Activated CD8-positive, alpha-beta memory T cell treated with anti-CD3 and anti-CD28 coated beads for 48 hours (primary cell): ENCODE measurements around the gene DOCK7.

ENCODE experiments used
- DNase-seq, 3 experiments: peaks; one replicate each; pipeline ENCODE4 v3.0.0-alpha.2; 2020; ENCODE audit warnings: low read depth in 2 of 3, low spot score in 2 of 3

The DOCK7 gene

DNA sequence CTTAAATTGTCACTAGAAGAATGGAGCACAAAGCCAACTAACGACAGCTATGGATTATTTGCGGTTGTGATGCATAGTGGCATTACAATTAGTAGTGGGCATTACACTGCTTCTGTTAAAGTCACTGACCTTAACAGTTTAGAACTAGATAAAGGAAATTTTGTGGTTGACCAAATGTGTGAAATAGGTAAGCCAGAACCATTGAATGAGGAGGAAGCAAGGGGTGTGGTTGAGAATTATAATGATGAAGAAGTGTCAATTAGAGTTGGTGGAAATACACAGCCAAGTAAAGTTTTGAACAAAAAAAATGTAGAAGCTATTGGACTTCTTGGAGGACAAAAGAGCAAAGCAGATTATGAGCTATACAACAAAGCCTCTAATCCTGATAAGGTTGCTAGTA, 237.9 kb downstream of the DOCK7 start:
- no peak for DNase-seq

DNA sequence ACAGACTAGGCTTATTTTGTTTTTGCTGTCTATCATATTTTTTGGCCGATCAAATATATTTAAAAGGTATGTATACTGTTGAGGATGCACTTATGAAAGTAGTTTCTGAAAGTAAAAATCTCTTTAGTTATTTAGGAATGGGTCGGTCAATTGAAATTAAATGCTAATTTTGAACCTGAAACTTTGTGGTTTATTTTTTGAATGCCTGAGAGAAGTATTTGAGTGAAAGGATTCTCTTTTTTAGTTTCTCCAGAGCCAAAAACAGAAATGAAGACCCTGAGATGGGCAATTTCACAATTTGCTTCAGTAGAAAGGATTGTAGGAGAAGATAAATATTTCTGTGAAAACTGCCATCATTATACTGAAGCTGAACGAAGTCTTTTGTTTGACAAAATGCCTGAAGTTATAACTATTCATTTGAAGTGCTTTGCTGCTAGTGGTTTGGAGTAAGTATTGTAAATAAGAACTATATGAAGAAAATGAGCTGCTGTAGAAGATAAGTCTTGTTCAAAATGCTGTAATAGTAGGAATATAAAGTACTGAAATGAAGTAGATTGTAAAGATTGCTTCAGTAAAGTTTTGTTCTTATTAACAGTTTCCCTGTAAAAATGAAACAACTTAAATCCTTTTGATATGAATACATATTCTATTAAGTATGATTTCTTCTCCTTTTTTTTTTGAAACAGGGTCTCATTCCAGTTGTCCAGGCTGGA, 239.8 kb downstream of the DOCK7 start:
- no peak for DNase-seq

DNA sequence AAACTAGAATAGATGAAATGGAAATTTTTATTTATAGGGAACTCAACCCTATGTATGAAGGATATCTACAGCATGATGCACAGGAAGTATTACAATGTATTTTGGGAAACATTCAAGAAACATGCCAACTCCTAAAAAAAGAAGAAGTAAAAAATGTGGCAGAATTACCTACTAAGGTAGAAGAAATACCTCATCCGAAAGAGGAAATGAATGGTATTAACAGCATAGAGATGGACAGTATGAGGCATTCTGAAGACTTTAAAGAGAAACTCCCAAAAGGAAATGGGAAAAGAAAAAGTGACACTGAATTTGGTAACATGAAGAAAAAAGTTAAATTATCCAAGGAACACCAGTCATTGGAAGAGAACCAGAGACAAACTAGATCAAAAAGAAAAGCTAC, 243.5 kb downstream of the DOCK7 start:
- no peak for DNase-seq

DNA sequence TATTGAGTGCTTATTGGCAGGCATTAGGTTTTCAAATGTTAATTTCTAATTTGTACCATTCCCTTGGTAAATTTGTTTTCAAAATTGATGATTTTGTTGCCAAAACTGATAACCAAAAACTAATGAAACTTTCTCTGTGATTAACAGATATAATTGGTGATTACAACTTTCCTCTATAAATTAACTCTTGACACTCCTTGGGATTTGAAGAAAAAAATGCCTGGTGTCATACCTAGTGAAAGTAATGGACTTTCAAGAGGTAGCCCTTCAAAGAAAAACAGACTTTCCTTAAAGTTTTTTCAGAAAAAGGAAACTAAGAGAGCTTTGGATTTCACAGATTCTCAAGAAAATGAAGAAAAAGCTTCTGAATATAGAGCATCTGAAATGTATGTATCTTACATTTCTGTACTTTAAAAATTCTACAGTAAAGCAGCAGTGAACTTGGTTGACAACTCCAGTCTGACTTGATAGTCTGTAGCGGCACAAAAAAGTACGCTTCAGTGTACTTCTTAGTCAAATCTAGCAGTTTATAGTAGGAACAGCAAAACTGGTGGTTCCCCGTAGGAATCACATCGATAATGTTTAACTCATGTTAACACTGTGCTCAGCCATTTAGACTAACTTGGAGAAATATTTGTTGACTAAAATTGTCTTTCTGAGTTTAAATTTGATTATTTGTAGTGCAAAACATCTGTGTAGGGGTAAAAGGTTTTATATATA, 248.4 kb downstream of the DOCK7 start:
- no peak for DNase-seq

DNA sequence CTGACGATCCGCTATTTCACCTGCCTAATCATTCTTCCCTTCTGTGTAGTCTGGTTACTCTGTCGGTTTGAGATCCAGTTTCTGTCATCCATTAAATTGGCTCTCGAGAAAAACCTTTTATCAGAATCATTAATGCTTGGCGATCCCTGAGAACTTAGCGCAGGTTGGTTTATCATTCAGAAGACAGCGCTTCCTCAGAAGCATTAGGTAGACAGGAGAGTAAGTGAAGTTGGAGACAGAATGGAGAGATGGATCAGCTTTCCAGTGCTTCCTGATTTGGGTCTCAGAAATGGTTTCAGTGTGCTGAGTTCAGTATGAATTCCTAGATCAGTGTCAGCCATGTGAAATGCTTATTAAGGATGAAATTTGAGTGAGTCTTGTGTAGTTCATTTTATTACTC, 250.0 kb downstream of the DOCK7 start:
- DNase-seq = no peak

DNA sequence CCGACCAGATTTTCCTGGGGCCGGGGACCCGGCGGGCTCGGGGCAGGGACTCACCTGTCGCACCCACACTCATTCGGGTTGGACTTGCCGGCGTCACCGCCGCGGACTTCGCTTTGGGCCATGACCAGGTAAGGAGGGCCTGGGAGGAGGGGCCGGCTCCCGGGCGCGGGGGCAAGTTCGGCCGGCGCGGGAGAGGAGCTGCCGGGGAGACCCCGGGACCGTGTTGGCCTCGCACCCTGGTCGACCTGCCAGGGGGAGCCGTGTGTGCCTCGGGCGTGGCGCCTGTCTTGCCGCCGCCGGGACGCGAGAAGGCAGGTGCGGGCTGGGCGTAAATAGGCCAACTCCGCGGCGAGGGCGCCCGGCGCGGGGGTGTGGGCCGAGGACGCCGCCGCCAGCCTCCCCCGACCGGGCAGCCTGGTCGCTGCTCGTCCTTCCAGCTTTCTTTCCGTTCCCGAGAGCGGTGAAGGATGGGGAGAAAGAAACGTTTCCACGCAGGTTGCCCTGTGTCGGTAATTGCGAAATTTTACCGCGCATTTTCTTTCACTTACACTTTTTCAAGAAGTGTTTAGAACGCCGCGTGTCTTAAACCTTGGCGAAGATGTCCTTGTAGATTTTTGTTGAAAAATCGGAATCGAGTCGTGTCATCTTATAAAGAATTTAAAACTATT, 250.8 kb downstream of the DOCK7 start:
- peak in 2 of 3 experiments; percentile 25 to 33 for DNase-seq

DNA sequence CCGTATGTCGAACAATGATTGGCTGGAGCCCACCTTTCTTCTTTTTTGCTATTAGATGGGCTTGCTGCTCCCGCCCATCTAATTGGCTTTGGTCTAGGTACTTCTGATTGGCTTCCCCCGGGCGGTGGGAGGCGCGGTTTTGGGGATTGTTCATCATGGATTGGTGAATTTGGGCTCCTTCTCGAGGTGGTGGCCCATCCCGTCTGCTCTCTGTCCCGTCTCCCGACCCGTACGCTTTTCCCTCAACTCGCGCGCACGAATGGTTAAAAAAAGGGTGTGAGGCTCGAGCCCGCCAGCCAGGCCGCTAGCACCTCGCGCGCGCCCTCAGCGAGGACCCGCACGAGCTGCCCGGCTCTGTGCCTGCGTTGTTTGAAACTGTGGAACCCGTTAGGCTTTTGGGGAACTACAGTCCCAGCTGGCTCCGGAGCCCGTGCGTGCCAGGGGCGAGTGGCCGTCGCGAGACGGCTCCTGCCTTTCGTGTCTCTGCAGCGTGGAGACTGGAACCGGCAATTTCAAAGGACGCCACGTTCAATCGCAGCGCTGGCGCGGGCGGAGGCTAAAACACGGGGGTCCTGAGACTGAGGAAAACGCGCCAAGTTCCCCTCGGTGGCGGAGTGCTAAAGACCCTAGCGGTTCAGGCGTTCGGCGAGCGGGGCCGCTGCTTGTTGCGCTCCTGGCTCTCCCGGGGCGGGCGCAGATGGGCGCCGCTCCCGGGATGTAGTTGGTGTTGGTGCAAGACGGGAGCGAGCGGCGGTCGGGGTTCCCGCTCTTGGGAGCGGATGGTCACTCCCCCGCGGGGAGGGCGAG, 251.5 kb downstream of the DOCK7 start, which contains the start of gene USP1:
Gene USP1 (plus strand): TSS at position 584 of the 807 bp plus-strand sequence. CDS start 2,819 bp downstream, outside the sequence.
- DNase-seq = peak; percentile 83 to 92 (median 90)

DNA sequence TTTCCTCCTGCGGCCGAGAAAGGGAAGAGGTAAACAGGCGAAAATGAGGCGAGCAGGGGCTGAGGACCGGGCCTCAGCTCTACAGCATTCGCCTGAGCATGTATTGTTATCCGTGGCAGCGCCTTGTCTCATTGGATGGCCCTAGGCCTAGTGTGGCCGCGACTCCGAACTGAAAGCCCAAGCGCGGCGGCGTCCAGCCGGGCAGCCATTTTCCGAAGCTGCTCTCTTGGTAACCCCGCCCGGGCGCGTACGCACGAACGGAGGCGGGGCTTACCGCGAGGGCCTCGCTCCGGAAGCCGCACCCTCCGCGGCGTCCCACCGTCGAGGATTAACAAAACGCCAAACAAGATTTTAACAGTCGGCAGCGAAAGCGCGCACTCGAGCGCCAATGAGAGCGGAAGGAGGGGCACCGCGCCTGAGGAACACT, 252.1 kb downstream of the DOCK7 start:
- DNase-seq = peak; percentile 83 to 95 (median 84)

DNA sequence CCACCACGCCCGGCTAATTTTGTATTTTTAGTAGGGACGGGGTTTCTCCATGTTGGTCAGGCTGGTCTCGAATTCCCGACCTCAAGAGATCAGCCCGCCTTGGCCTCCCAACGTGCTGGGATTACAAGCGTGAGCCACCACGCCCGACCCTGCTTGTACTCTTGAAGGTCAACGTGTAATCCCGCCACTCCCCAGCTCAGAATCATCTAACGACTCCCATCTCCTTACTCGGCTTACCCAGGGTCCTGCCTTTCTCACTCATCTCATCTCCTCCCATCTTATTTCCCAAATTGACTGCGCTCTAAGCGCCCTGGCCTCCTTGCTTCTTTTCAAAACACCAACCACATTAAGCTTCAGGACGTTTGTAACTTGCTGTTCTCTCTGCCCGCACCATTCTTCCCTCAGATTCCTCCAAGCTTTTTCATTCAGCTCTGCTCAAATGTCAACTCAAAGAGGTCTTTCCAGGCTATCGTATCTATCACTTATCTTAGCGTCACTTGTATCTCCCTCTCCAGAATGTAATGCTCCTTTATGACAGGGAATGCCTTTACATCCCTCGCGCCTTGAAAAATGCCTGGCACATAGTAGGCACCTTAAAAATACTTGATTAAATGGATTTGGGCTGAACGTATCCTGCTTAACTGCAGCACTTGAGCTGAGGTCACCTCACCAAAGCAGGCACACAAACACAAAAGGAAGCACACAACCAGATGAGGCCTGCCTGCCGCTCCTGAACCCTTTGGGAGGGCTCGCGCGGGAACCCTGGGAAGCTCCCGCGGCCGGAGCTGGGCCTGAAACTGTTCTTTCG, 252.8 kb downstream of the DOCK7 start:
- DNase-seq = no peak

DNA sequence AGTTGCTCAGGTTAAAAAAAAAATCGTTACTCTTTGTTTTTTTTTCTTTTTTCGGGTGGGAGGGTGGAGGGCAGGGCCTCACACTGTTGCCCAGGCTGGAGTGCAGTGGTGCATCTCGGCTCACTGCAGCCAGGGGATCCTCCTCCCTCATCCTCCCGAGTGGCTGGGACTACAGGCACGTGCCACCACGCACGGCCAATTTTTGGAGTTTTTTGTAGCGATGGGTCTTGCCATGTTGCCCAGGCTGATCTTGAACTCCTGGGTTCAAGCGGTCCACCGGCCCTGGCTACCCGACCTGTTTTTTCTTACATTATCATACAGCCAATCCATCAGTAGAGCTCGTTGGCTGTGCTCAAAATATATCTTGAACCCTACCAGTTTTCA, 253.6 kb downstream of the DOCK7 start:
- no peak for DNase-seq

DNA sequence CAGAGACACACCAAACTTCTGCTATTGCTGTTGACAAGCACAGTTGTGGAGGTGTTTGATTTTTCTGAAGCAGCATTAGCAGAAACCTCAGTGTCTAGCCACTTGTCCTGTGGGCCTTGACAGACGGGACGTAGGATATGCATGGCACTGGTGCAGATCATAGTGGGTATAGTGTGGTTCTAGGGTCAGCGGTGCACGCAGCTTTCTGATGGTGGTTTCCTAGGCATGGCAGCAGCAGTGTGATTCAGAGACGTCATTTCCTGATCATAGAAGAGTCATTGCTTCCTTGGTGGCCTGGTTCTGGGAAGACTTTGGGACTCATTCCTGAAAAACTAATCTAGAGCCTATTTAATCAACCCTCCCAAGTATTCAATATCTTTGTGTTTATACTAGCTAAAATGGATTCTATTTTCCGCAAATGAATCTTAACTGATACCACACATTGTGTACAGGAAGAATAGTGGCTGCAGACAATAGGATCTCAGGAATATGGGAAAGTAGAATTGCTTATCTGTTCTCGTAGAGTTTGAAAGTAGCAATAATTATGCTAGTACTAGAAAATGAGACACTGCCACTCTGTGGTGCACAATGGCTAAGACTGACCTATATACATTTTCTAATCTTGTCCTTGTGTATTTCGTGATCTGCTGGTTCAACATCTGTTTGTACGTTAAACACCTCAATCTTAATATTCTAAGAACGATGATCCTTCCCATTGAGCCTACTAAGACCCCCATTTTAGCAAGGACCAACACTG, 254.1 kb downstream of the DOCK7 start:
- no peak for DNase-seq

DNA sequence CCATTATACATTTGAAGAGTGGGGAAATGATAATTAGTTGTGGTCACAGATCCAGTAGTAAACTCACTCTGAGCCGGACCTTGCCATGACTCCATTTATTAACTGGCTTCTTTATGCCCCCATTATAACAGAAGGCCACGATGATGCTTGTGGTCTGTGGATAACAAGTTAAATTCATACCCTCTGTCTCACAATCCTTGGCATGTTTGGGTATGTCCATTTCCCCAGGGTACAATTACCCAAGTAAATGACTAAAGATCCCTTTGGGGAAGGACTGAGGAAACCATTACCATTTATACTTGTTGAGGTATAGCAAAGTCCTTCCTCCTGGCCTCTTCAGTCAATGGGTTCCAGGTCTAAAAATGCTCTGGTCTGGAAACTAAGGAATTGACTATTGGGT, 258.6 kb downstream of the DOCK7 start:
- DNase-seq = no peak

DNA sequence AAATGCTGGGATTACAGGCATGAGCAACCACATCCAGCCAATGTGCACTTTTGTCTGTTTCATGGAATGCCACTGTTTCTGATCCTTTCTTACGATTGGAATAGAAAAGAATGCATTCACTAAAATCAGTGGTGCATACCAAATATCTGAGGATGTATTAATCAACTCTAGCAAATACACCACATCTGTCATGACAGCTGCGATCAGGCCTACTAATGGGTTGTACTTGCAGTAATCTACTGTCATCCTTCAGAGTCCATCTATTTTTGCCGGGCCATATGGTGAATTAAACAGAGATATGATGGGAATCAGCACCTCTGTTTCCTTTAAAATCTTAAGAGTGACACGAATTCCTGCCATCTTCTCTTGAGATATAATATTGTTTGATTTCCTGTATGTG, 259.8 kb downstream of the DOCK7 start:
- no peak for DNase-seq

DNA sequence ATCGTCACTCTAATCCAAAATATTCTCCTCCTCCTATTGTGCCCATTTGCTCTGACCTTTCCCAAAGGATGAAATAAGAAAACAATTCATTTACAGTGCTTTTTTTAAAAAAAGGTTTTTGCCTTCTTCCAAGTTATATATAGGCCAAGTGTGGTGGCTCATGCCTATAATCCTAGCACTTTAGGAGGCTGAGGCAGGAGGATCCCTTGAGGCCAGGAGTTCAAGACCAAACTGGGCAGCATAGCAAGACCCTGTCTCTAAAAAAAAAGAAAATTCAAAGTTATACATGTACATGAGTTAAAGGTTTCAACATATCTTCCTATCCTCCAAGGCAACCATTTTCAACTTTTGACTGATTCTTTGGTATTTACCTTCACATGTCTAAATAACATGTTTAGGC, 261.4 kb downstream of the DOCK7 start:
- DNase-seq = no peak

DNA sequence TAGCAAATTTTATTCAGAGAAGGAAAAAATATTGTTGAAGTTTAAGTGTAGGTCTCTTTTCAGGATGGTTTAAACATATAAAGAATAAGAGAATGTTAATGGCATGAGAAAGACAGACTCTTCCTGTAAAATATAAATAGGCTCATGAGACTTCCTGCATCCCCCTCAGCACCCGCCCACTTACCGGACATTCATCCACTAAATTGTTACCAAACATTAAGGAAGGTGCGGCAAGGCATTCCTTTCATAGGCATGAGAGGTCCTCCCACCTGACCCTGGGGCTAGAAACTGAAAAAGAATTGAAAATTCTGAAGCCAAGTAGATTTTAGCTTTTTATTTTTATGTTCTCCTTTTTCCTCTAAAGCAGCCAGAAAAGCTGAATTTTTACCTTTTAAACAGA, 261.9 kb downstream of the DOCK7 start:
- no peak for DNase-seq

DNA sequence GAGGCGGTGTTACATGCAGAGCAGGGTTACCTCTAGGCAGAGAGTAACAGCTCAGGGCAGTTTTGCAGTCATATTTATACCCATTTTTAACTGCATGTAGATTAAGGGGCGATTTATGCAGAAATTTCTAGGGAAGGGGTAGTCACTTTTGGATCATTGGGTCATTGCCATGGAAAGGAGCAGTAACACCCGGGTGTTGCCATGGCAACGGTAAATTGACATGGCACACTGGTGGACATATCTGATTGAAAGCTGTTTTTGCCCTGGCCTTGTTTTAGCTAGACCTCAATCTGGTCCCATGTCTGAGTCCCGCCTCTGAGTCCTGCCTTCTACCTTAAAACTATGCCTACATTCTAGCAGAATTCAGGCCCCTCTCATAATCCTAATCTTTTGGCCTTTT, 263.1 kb downstream of the DOCK7 start:
- DNase-seq = no peak

DNA sequence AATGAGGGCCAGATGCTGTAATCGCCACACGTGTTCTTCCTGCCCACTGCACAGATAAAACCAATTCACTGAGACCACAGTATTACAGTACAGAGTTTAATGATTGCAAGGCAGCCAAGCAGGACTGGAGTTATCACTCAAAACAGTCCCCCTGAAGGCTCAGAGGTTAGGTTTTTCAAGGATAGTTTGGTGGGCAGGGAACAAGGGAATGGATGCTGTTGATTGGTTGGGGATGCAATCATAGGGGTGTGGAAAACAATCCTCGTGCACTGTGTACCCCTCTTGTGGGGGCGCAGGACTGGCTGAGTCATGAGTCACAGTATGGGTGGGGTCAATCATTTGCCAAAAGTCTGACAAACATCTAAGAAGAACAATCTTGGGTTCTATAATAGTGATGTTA, 263.8 kb downstream of the DOCK7 start:
- DNase-seq = no peak

DNA sequence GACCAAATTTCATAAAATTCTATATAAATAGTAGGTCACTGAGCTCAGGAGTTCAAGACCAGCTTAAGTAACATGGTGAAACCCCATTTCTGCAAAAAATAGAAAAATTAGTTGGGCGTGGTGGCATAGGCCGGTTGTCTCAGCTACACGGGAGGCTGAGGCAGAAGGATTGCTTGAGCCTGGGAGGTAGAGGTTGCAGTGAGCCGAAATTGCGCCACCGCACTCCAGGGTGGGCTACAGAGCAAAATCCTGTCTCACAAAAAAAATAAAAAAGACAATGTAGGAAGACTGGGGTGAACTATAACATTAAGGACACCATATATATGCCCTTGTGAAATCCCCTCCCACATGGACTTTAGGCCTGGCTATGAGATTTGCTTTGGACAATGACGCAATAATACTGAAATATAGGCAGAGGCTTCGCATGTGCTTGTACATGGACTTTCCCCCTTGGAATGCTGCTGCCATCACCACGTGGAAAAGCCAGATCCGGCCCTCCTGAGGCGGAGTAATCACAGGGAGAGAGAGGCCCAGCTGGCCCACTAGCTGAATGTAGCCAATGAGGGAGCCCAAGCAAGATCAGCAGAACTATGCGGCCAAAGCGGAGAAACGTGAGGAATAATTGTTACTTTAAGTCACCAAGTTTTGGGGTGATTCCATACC, 264.5 kb downstream of the DOCK7 start:
- no peak for DNase-seq

DNA sequence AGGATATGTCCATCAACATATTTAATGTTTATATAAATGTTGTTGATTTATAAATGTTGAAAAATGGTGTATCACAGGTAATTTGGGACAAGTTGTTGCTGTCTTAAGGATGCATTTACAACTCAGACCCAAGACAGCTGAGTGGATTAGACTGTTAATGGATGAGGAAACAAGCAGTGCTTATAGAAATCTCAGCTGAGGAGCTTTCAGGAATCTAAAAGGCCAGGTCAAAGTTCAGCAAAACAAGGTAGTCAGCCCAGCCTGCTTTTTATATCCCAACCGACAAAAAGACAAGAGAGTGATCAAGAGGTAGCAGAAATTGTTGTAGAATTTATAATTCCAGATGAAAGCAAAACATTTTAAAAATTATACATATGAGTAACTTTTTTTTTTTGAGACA, 268.0 kb downstream of the DOCK7 start:
- no peak for DNase-seq
